ENCODE data around the gene CTNNBL1. TPM values are rescaled to one million over a fixed set of nuclear protein-coding genes. Genes with fewer than 3 reads are reported as not detected.

CTNNBL1 gene
- 55.4 TPM for total RNA-seq (2021; ENCODE audit: unreplicated experiment)
- 42.2 and 51.0 TPM in 2 replicates for polyA plus RNA-seq (2012)
- Bru-seq, nascent RNA: percentile 70 among the genes with signal in this experiment
- percentile 59 among the genes with signal in this experiment for BruChase-seq, experiment 1, labeled RNA remaining after a 6-hour chase
- BruChase-seq, experiment 2, labeled RNA remaining after a 2-hour chase: percentile 57 among the genes with signal in this experiment
- long read RNA-seq, transcript CTNNBL1-201 (16 exons, 1,925 nt): major isoform, 74 of 97 reads
- long read RNA-seq, partial matches to known transcripts: 13 of 97 reads
- long read RNA-seq, other reads (novel, unspliced or antisense): 10 of 97 reads

DNA sequence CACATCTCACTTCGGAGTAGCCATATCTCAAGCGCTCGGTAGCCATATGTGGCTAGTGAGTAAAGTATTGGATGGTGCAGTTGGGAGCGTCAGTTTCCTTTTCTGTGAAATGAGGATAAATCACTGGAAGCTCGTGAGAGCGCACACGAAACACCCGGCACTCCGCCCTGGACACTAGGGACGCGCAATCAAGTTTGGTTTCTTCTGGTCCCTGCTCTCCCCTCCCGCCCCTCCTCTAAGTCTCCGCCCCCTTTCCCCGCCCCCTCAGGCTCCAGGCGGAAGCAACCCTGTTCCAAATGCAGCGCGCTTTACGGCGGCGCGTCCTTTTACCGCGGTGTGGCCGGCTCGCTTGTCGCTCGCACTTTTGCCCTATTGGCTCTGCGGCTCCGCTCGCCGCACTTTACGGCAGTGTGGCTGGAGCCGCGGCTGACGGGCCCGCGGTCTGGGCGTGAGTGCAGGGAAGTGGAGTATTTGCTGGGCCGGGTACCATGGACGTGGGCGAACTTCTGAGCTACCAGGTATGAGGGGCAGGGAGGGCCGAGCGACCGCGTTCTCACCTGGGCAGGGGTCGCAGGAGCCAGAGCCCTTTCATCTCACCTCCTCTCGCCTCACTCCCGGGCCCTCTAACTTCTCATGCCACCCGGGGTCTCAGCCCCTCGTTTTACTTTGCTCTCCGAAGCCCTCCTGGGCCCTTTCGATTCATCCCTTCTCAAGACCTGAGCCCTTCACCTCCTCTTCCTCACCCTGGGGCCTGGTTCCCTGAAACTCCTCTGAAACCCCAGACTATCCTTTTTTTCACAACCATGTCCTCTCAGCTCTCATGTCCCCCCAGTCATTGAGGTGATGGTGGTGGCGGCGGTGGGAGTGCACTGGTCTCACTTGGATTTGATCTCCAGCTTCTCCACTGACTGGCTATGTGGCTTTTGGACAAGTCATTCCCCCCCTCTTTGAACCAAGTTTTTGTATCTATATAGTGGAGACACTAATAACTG lies at the start of gene CTNNBL1:
Gene CTNNBL1 (plus strand): TSS at position 396 of the 992 bp plus-strand sequence. CDS start 93 bp downstream, at position 489.
- no peaks in the 10 kb centered on the region for H3K9me2 ChIP-seq (ENCODE audit: insufficient read depth)
- ChIA-PET CTCF (no interaction called here), RAD21 (ENCODE audit: low non-redundant PET in 1 of 2, low total read pairs in 2 of 2, uncharacterized antibody in 2 of 2, unreplicated experiment in 2 of 2) (no interaction called here), POLR2A (interaction anchor here (1.1 kb wide), 1 partner anchor 40 kb away, joined by 4 read pairs; no protein-coding TSS in a partner anchor)
- DNase-seq (ENCODE audit: low read depth, low spot score) (peak; percentile 92), ATAC-seq (peak; percentile 93)
- H3K27ac ChIP-seq (ENCODE audit: low read depth, low read length): 0 out of 2 replicates have a peak within 1 kb of the TSS, but pooled peaks have one; percentile 12
- peaks cover 18% of the 10 kb centered on the region for H3K27me3 ChIP-seq (ENCODE audit: insufficient read depth, low read length)
- no TSS peak for BruUV-seq (replicated peaks)
- H2AFZ ChIP-seq (ENCODE audit: low read depth, low read length, poor library complexity, severe bottlenecking): peak within 1 kb of the TSS; percentile 95
- peak within 1 kb of the TSS; percentile 92 to 97 for H3K4me3 ChIP-seq (replicated peaks in 1 of 2; ENCODE audit: low read depth in 1 of 2, low read length in 2 of 2)
- peaks cover 4 to 10% of the 10 kb centered on the region in 2 experiments; a peak in 3 of 4 replicates for H3K4me1 ChIP-seq (ENCODE audit: control insufficient read depth in 1 of 2, insufficient read depth in 2 of 2, low read length in 2 of 2)
- H3K36me3 ChIP-seq (ENCODE audit: control insufficient read depth in 1 of 2, insufficient read depth in 2 of 2, low read length in 2 of 2): no peaks in the 10 kb centered on the region
- intact Hi-C loops (cut with micrococcal nuclease): no loop called here
- H3K9ac ChIP-seq (ENCODE audit: low read length): peak within 1 kb of the TSS; percentile 74
- H4K20me1 ChIP-seq (ENCODE audit: insufficient read depth): no peaks in the 10 kb centered on the region
- H3K4me2 ChIP-seq (ENCODE audit: low read length): peak within 1 kb of the TSS; percentile 89
- peaks cover 41% of the 10 kb centered on the region for H3K79me2 ChIP-seq (ENCODE audit: insufficient read depth, low read length)
- no peaks in the 10 kb centered on the region for H3K9me3 ChIP-seq (ENCODE audit: control insufficient read depth in 1 of 2, insufficient read depth in 1 of 2, low read depth in 1 of 2, low read length in 2 of 2)
- TF ChIP-seq RAD21 (IDR thresholded peaks at IDR 0.05; ENCODE audit: low read depth) (no peak), EZH2phosphoT487 (IDR thresholded peaks at IDR 0.05; ENCODE audit: borderline replicate concordance) (no peak), TCF7L2 (IDR thresholded peaks at IDR 0.05; ENCODE audit: borderline replicate concordance, extremely low read depth, insufficient read depth, insufficient read length) (no peak), FOSL1 (IDR thresholded peaks at IDR 0.05; ENCODE audit: low read depth) (no peak), SIN3A (IDR thresholded peaks at IDR 0.05; ENCODE audit: low read depth) (no peak; the same call in 1 of the 2 replicates), POLR2AphosphoS5 (IDR thresholded peaks at IDR 0.05; ENCODE audit: low read depth, low read length) (peak; percentile 90), CTCF (IDR thresholded peaks at IDR 0.05 in 2 of 3, conservative IDR thresholded peaks at IDR 0.05 in 1 of 3; ENCODE audit: borderline replicate concordance in 1 of 3, insufficient read depth in 1 of 3, low read depth in 2 of 3, low read length in 2 of 3) (0 out of 6 replicates have a peak, but pooled peaks of 1 of the 3 experiments have one; percentile 6), EGR1 (IDR thresholded peaks at IDR 0.05; ENCODE audit: low read depth) (peak; percentile 62), CEBPB (IDR thresholded peaks at IDR 0.05; ENCODE audit: low read depth) (no peak), SRF (IDR thresholded peaks at IDR 0.05; ENCODE audit: low read depth) (no peak), ZFX (IDR thresholded peaks at IDR 0.05) (peak; percentile 76), CBX3 (IDR thresholded peaks at IDR 0.05; ENCODE audit: low read depth) (no peak), POLR2A (IDR thresholded peaks at IDR 0.05; ENCODE audit: borderline replicate concordance, extremely low read depth, insufficient read depth, insufficient read length) (peak; percentile 78), ZNF274 (IDR thresholded peaks at IDR 0.05; ENCODE audit: low read depth, low read length) (no peak), EZH2 (IDR thresholded peaks at IDR 0.05) (no peak)
- TF ChIP-seq, protein P1, sequence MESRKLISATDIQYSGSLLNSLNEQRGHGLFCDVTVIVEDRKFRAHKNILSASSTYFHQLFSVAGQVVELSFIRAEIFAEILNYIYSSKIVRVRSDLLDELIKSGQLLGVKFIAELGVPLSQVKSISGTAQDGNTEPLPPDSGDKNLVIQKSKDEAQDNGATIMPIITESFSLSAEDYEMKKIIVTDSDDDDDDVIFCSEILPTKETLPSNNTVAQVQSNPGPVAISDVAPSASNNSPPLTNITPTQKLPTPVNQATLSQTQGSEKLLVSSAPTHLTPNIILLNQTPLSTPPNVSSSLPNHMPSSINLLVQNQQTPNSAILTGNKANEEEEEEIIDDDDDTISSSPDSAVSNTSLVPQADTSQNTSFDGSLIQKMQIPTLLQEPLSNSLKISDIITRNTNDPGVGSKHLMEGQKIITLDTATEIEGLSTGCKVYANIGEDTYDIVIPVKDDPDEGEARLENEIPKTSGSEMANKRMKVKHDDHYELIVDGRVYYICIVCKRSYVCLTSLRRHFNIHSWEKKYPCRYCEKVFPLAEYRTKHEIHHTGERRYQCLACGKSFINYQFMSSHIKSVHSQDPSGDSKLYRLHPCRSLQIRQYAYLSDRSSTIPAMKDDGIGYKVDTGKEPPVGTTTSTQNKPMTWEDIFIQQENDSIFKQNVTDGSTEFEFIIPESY (IDR thresholded peaks at IDR 0.05; ENCODE audit: extremely low read depth, insufficient replicate concordance, low read length): no peak
- TF ChIP-seq, protein P2, sequence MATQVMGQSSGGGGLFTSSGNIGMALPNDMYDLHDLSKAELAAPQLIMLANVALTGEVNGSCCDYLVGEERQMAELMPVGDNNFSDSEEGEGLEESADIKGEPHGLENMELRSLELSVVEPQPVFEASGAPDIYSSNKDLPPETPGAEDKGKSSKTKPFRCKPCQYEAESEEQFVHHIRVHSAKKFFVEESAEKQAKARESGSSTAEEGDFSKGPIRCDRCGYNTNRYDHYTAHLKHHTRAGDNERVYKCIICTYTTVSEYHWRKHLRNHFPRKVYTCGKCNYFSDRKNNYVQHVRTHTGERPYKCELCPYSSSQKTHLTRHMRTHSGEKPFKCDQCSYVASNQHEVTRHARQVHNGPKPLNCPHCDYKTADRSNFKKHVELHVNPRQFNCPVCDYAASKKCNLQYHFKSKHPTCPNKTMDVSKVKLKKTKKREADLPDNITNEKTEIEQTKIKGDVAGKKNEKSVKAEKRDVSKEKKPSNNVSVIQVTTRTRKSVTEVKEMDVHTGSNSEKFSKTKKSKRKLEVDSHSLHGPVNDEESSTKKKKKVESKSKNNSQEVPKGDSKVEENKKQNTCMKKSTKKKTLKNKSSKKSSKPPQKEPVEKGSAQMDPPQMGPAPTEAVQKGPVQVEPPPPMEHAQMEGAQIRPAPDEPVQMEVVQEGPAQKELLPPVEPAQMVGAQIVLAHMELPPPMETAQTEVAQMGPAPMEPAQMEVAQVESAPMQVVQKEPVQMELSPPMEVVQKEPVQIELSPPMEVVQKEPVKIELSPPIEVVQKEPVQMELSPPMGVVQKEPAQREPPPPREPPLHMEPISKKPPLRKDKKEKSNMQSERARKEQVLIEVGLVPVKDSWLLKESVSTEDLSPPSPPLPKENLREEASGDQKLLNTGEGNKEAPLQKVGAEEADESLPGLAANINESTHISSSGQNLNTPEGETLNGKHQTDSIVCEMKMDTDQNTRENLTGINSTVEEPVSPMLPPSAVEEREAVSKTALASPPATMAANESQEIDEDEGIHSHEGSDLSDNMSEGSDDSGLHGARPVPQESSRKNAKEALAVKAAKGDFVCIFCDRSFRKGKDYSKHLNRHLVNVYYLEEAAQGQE (IDR thresholded peaks at IDR 0.05; ENCODE audit: low read depth): no peak

Data from HCT116 (cell line).